Measurements from ENCODE around the gene MYO10.
"Not testable (repeated sequence)": the region's sequence is repeated elsewhere in the genome, so short reads cannot be mapped to it uniquely, and the experiment has no call there.

Gene MYO10

DNA sequence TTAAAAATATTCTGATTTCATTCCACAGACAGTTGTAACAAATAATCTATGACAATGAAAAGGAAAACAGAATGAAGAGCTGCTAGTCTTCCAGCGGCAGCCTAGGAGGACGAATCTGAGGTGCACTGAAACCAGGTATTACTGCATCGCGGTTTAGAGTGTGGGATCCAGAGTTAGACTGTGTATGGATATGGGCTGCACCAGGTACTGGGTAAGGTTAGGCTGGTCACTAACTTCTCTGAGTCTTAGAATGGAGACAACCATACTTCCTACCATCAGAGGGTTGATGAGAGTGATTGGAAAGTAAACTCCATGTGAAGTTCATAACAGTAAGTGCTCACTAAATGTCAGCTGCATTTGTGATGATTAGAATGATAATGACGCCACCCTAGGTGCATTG is 158.7 kb downstream of the MYO10 start:
- DNase-seq, result no peak

DNA sequence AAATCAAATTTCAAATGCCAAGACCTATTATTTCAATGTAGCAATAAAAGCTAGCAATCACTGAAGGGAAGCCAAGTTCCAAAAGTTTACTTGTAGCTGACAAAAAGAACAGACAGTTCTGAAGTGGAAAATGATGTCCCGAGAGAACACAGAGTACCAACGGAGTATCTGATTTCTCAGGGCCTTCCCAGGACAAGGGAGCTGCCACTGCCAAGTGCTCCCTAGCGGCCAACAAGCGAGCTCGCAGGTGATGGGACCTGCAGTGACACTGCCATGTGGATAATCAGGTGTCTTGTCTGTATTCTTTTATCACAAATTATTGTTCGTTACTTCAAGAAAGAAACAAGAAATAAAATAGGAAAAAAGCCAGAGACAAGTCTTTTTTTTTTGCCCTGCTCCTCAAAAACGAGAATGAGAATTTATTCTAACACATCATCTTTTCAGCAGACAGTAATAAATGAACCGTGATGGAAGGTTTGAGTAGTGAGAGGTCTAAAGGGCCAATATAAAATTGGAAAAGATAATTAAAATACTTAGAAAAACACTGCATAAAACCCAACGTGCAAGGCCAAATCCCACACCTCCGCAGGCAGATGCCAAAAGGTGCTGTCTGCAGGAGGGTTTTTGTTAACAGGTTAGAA is 159.4 kb downstream of the MYO10 start:
- no peak for DNase-seq

DNA sequence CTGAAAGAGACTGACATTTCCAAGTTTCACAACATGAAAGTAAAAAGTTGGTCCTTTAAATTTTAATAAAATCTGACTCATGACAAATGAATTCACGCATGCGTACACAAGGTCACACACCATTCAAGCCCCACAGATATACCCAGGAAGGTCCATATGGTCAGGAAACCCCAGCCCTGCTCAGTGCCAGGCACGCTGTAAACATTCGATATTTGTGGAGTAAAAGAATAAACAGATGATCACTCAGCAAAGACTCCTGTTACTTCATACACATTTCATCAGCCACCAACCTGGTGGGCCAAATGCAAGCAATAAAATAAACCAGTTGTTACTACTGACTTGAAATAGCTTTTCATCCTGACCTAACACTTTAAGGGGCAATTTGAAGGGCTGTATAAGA is 161.3 kb downstream of the MYO10 start:
- DNase-seq, result no peak

DNA sequence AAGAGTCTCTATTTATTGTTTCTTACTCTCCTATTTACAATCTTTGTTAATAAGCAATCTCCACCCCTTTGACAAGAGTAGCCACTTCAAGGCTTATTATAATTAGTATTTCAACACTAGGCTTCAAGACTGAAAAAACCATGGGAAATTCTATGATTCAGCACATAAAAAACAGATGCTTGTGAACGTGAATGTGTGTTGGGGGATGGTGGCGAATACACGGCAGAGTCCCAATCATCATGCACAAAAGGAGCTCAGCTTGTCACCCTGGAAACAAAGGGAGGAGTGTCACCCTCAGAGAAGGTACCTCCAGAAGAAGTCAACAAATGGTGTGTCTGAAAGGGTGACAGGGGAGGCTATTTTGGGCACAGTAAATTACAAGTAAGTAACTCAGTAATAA is 162.1 kb downstream of the MYO10 start:
- DNase-seq, result no peak

DNA sequence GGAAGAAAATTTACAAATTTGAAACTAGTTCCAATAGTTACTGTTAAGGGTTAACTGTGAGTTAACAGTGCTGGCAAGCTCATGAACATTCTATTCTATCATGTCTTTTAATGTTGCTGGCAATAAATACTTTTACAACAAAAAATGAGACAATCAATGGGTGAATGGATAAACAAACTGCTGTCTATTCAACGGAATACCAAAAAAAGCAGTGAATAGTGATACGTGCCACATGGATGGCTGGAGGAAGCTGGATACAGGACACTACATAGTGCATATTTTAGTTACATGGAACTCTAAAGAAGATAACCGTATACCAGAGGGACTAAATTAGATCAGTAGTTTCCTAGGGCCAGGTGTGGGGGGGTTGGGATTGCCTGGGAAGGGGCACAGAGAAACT is 163.5 kb downstream of the MYO10 start:
- DNase-seq, result no peak

DNA sequence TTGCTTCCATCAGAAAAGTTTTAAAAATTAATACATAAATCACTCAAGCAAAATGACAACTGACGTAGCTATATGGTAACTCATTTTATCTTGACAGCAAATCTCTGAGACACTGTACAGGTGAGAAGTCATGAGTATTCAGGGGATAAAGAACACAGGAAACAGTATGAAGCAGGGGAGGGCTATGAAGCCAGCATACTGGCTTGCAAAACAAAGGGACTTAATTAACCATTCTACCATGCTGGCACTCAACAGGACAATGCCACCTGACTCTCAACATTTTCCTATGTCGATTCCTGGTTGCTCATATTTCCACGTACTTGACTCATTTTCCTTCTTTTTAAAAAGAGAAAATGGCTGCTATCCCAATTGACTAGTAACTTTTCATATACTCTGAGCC is 167.9 kb downstream of the MYO10 start:
- no peak for DNase-seq

DNA sequence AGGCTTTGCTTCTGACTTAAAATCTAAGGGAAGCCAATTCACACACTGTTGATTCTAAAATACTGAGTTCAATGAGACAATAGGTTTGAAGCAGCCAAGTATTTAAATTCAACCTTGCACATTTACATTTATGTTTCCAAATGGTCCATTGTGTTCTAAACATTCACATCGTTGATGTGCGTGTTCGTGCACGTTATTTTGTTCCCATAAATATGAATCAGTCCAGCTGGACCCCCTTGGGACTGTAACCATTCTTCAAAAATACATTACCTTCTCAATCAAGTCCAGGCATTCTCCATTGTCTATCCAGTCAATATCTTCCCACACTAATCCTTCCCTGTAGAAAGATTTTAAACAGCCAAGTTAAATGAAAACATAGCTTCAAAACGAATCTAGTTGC is 172.9 kb downstream of the MYO10 start:
- DNase-seq, result no peak

DNA sequence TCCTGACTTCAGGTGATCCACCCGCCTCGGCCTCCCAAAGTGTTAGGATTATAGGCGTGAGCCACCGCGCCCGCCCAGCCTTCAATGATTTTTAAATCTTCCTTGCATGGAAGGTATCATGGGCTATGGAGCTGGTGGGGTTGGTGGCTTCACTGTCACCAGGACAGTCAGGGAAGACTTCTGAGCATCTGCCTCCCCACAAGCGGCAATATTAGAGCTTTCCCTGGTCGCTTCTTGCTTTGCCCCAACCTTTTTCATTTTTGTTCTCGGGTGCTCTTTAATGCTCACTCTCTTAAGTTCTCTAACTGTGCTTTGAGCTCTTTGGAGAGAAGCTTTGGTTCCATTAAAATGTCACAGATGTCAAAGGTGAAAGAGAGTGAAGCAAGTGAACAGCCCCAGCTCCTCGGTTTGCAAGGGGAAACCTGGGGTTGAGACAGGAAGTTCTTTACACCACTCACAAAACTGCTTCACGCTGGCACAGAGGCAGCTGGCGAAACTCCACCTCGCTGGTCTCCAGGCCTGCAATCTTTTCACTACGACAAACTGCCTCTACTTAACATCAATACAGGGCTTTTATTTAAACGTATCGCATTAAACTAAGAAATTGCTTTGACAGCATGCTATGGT is 176.8 kb downstream of the MYO10 start:
- DNase-seq, result peak; percentile 15

DNA sequence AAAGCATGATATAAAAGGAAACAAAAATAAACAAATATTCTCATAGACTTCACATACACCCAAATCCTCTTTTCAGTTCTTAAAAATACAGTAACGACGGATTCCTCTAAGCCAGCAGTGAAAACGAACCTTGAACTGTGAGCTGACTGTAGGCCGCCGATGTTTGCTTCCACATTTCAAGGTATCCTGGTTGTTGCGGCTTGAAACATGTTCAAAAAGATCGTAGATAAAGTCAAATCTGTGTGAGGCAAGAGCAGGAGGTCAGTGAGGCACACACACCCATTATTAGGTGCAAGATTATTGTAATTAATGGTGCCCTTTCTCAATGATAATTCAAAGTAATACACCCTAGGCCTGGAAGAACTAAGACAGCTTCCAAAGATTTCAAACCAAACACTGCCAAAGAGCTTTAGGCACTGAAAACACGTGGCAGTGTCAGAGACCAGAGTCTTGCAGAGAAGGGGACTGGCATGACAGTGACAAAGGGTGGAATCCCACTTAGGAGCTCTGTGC is 178.0 kb downstream of the MYO10 start:
- DNase-seq, result no peak

DNA sequence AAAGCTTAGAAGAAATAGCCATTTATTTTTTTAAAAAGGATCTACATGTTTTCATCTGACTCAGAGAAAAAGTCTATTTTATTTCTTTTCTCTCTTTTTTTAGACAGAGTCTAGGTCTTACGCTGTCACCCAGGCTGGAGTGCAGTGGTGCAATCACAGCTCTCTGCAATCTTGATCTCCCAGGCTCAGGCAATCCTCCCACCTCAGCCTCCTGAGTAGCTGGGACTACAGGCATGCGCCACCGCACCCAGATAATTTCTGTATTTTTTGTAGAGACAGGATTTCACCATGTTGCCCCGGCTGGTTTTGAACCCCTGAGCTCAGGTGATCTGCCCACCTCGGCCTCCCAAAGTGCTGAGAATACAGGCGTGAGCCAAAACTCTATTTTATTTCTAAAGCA is 178.5 kb downstream of the MYO10 start:
- DNase-seq, result not testable (repeated sequence)

DNA sequence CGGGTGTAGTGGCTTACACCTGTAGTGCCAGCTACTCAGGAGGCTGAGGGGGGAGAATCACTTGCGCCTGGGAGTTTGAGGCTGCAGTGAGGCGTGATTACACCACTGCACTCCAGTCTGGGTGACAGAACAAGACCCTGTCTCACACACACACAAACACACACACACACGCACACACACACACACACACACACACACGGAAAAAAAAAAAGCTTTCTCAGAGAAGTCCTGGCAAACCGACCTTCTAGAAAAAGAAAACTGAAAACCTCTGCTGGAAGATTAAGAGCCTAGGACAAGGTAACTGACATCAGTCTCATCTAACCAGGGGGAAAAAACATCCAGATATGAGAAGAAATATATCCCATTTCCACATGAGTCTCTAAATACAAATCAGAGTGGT is 178.9 kb downstream of the MYO10 start:
- DNase-seq, result no peak

DNA sequence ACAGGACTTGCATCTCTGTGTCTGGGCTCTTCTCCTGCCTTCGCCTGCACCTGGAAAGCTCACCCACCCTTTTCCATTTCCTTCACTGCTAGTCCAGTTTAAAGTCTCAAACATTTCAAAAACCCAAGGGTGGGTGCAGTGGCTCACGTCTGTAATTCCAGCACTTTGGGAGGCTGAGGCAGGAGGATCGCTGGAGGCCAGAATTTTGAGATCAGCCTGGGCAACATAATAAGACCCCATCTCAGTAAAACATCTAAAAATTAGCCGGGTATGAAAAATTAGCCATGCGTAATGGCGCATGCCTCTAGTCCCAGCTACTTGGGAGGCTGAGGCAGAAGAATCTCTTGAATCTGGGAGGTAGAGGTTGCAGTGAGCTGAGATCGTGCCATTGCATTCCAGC is 179.4 kb downstream of the MYO10 start:
- no peak for DNase-seq

DNA sequence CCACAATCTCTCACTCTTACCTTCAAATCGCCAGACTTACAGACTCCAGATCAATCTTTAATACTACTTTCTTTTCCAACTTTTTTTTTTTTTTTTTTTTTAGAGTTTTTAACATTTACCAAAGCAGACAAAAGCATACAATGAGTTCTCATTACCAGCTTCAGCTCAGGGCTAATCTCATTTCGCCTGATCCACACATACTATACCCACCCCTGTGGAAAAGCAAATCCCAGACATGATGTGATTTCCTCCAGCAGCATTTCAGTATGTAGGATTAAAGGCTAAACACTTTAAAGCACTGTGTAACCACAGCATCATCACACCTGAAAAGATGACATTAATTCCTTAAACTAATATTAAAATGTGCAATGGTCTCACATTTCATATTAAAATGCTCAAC is 180.4 kb downstream of the MYO10 start:
- no peak for DNase-seq

DNA sequence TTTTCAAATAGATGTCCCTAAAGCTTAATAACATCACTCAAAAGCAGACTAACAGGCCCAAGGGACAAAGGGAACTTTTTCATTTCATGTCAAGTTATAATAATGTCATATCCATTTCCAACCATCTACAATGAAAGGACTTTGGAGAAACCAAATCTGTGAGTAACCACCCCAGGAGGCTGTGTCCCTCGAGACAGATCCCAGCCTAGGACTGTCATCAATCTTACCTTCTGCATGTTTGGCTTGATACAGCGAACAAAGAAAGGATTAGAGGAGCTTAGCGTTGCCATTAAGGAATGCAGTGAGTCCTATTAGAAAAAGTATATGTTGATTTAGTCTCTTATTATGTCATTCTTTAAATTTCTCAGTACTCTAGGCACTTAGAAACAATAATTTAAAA is 181.5 kb downstream of the MYO10 start:
- DNase-seq, result no peak

DNA sequence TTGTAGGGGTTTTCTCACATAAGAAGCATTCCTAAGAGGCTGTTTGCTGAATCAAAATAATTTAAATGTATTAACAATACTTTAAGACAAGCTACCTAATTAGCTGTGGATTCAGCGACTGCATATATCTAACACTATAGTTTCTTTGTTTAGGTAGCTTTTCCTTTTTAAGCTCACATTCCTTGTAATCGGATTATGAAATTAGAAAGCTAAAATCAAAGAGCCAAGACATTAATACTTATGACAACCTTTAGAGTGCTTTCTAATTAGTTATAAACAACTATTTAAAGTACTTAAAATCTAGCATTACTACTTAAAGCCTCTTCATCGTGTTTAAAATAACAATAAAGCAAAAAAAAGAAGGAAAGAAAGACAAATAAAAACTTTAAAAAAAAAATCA is 182.0 kb downstream of the MYO10 start:
- DNase-seq, result no peak

DNA sequence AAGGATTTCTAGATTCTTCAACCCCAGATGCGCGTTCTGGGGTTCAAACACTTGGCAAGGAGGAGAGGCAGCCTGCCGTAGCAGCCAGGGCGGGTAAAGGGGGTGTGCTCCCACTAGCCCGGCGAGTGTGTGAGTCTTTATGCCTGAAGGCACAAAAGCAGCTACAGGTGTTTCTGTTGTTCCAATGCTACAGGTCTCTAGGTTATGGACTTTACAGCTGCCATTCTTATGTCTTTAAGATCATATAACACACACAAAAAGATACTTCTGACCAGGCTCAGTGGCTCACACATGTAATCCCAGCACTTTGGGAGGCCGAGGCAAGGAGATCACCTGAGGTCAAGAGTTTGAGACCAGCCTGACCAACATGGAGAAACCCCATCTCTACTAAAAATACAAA is 185.6 kb downstream of the MYO10 start:
- DNase-seq, result no peak

DNA sequence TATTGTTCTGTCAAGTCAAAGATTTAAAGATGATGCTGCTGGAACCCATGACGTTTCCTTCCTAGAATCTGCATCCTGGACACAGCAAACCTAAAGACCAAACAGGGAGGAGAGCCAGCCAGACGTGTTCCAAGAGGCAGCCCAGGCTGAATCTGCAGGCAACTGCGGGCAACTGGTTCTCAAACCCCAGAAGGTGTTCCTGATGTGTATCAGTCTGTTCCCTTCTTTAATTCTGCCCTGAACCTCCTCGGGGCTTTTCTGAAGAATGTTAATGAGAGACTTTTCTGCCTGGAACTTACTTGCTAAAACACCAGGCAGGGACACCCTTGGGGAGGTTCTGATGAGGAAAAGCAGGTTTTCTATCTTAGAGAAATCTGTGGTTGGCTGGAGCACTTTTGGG is 186.5 kb downstream of the MYO10 start:
- DNase-seq, result no peak

DNA sequence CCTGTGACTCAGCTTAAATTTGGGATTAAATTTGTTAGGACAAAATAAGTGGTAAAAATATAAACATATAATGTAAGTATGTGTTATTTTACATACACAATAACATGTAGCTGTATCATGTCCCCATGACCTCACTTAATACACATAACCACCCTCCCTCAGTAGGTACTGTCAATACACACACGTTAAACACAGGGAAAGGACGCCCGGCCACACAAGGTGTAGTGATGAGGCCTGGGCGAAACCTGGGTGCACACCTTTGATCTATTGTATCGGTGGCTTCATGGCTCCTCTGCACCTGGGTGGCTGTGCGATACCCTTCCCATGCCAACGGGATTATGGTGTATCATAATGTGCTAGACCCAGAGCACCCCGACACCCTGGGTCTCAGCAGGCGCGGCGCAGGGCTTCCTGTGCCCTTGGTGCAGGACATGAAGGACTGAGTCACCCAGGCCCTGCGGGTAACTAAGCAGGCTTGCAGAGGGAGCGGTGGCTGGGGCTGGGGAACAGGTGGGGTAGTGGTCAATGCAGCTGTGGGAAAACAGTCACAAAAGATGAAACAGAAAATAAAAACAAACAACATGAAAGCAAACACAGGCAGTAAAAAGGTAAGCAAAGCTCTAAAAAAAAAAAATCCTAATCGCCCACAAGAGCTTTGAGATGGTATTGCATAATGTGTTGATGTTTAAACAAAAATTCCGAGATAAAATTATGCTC is 191.8 kb downstream of the MYO10 start:
- DNase-seq, result no peak

DNA sequence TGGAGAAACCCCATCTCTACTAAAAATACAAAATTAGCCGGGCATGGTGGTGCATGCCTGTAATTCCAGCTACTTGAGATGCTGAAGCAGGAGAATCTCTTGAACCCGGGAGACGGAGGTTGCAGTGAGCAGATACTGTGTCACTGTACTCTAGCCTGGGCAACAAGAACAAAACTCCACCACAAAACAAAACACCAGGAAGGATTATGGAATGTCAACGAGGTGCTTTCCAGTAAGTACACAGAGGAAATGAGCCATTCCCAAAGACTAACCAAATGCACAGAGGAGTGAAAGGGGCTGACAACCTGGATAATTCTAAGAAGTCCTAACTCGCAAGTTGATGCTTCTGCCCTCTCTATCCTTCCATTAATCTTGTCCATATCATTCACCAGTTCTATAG is 193.2 kb downstream of the MYO10 start:
- DNase-seq, result no peak

DNA sequence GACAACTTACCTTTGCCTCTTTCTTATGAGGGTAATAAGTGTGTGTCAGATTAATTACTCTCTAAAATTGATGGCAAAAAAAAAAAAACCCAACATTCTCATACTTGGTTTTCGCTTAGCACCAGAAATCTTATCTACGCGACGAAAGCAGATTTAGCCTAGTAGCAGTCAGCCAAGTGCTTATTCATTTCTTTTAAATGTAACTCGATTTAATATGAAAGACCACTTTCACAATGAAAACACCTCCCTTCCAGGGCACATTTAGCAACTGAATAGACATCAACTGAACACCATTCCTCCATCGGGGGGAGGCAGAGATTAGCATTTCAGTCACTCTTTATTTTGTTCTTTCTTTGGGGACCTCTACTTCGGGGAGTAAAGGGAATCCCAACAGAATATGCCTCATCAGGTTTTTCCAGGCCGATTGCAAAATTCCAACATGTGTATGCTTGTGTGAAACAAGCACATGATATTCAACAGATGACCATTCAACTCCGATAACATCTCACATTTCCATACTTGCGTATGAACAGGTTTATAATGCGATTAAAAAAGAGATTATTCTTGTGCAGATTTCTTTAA is 195.2 kb downstream of the MYO10 start:
- no peak for DNase-seq

DNA sequence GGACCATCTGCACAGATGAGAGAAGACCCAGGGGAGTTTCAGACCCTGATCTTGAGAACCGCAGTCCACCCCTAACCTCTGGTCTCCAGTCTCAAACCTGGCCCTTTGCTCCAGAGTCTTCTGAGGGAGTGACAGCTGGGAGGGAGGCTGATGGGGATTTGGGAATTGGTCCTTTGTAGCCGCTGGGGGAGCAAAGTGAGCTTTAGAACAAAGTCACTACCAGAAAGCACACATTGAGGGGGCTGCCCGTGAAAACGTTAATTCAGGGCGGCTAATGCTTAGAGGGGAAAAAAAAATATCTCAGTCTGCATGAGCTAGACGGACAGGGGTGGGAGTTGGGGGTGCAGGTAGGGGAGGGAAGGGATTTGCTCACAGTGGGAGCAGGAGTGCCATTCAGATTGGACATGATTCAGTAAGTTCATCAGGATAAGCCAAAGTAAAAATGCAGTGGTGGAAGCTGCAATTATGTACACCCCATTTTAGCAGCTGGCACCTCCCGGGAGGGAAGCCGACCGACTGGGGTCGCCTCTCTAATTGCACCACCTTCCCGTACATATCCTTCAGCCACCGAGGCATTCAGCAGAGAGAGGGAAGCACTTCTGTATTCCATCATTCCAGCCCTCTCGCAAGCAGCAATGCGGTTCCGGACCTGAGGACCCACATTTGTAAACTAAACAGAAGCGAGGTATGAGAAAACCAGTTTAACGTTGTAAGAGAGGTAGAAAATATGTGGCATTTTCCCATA is 195.8 kb downstream of the MYO10 start:
- DNase-seq, result no peak

DNA sequence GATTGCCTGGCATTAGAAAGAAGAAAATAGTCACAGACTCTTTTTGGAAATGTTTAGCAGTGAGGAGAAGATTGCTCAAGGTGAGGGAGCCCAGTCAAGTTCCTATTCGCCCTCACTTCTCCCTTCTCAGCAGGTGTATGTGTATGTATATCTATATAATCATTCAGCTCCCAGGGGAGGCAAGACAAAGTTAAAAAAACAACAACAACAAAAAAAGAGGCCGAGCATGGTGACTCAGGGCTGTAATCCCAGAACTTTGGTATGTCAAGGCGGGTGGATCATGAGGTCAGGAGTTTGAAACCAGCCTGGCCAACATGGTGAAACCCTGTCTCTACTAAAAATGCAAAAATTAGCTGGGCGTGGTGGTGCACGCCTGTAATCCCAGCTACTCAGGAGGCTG is 197.7 kb downstream of the MYO10 start:
- not testable (repeated sequence) for DNase-seq

Data from activated gamma-delta T cell treated with Interleukin-2 at 50 U/mL for 16 hours (primary cell).